Uterus (tissue), 4 donors: ENCODE results near the gene TMEM233. TPM values are rescaled to one million over a fixed set of nuclear protein-coding genes. Genes with fewer than 3 reads are reported as not detected.

Experiments
- DNase-seq, 2 donors: peaks; one replicate each; pipeline ENCODE4 v3.0.0-alpha.2; 2019 to 2020
- H3K27ac ChIP-seq, 2 donors: fragments of 200-600 bp; sonication (generic); 1 replicate in 1 of 2; 2 replicates in 1 of 2; pipeline ENCODE4 v1.5.1; 2016 to 2018
- H3K27me3 ChIP-seq, 2 donors: fragments of 200-600 bp; sonication (generic); one replicate each; pipeline ENCODE4 v1.5.1; 2018 to 2019; ENCODE audit warnings: control low read depth in 1 of 2
- H3K36me3 ChIP-seq, 2 donors: fragments of 200-600 bp; sonication (generic); one replicate each; pipeline ENCODE4 v1.5.1; 2019; ENCODE audit warnings: control low read depth in 1 of 2
- H3K4me1 ChIP-seq, 2 donors: fragments of 200-600 bp; sonication (generic); one replicate each; pipeline ENCODE4 v1.5.1; 2018 to 2019; ENCODE audit warnings: control low read depth in 1 of 2
- H3K4me3 ChIP-seq, 2 donors: fragments of 200-600 bp; sonication (generic); 1 replicate in 1 of 2; 2 replicates in 1 of 2; pipeline ENCODE4 v1.5.1; 2018 to 2019; ENCODE audit warnings: mild to moderate bottlenecking in 1 of 2
- H3K9me3 ChIP-seq, 2 donors: fragments of 200-600 bp; sonication (generic); one replicate each; pipeline ENCODE4 v1.5.1; 2019; ENCODE audit warnings: control low read depth in 1 of 2
- CTCF ChIP-seq, 4 experiments: fragments of 200-600 bp in 2 of 4; fragments of 450-650 bp in 2 of 4; sonication (generic) in 2 of 4; IDR thresholded peaks; one replicate each; pipeline ENCODE4 v1.5.1; 2016 to 2019; ENCODE audit warnings: antibody characterized with exemption in 4 of 4, mild to moderate bottlenecking in 2 of 4, moderate library complexity in 1 of 4
- POLR2A ChIP-seq, 2 donors: fragments of 450-650 bp; IDR thresholded peaks; one replicate each; pipeline ENCODE4 v1.6.1; 2016; ENCODE audit warnings: antibody characterized with exemption in 2 of 2, mild to moderate bottlenecking in 1 of 2, moderate library complexity in 1 of 2
- intact Hi-C: fragments of 100-400 bp; cut with DNase I; formaldehyde crosslinking; loops from one replicate; pipeline ENCODE4 v1.15.1; 2023; ENCODE audit warnings: low total_unique reads
- total RNA-seq, 4 donors: library from RNA; depleted of rRNA in 3 of 4; stranded (reverse); fragments of >200 nt in 3 of 4; gene quantifications; one replicate each; pipeline versions ENCODE4 v1.1.0 to v1.2.4, GENCODE V29; 2014 to 2023
- donor health status: DM: yes; HTN: yes; CAD: no.

TMEM233 gene
- total RNA-seq, 4 donors from 2014 or later: 0.21 TPM; not detected in 2

DNA sequence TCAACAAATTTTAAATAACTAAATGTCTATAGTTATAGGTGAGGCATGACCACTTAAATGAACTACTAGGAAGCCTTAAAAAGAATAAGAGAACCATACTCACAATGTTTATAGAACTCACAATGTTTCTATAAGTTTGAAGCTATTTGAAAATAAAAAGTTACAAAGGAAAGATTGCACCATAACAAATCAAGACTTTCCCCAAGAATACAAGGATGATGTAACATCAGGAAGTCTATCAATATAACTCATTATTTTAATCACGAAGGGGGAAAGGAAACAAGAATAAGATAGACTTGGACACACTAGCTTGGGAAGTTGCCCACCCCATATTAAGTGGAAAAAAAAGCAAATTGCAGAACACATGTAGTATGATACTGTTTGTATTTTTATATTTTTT, 26.9 kb downstream of the TMEM233 start:
- intact Hi-C loops: no loop called here
- no peaks in the 10 kb centered on the region for H3K9me3 ChIP-seq
- no peak for DNase-seq
- TF ChIP-seq POLR2A (IDR thresholded peaks at IDR 0.05) (no peak), CTCF (IDR thresholded peaks at IDR 0.05) (no peak)
- H3K4me1 ChIP-seq: no peaks in the 10 kb centered on the region
- no peak overlapping the region for H3K4me3 ChIP-seq
- no peaks in the 10 kb centered on the region for H3K36me3 ChIP-seq
- no peaks in the 10 kb centered on the region for H3K27me3 ChIP-seq
- no peak overlapping the region for H3K27ac ChIP-seq

DNA sequence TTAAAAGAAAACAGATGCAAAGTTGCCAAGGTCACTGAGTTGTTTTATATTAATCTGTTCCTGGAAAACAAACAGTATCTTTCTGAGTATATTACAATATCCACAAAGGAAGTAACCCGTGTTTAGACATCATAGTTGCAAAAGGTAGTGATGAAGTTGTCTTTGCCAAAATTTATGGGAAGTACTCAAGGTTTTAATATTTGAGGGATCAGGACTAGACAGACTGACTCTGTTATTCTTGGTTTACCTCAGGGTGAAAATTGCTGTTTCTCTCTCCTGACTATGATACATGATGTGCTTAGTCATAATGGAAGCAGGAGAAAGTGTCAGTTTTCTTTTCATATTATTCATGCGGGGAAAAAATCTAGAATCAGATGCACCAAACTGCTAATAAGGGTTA, 28.3 kb downstream of the TMEM233 start:
- intact Hi-C loops: no loop called here
- H3K9me3 ChIP-seq: no peaks in the 10 kb centered on the region
- no peaks in the 10 kb centered on the region for H3K4me1 ChIP-seq
- no peaks in the 10 kb centered on the region for H3K27me3 ChIP-seq
- H3K4me3 ChIP-seq: no peak overlapping the region
- no peaks in the 10 kb centered on the region for H3K36me3 ChIP-seq
- TF ChIP-seq POLR2A (IDR thresholded peaks at IDR 0.05) (no peak), CTCF (IDR thresholded peaks at IDR 0.05) (no peak)
- H3K27ac ChIP-seq: no peak overlapping the region
- no peak for DNase-seq

DNA sequence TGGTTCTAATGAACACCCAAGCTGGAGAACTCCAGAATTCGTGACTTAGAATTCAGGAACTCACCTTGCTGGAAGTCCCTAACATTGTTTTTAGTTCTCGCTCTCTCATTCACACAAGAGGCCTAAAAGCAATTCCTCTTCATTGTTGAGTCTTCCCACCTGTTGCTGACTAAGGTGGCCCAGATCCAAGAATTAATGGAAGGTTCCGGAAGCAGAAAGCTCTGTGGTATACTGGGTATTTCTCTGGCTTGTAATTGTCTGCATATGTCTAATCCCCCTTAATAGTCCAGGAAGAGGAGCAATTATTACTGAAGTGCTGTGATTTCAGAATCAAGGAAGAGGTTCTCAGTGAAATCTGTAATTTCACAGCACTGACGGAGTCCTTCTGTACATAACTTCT, 31.4 kb downstream of the TMEM233 start:
- Histone ChIP-seq H3K4me1 (no peaks in the 10 kb centered on the region), H3K9me3 (no peaks in the 10 kb centered on the region), H3K36me3 (no peaks in the 10 kb centered on the region), H3K27me3 (no peaks in the 10 kb centered on the region), H3K4me3 (no peak overlapping the region), H3K27ac (no peak overlapping the region)
- intact Hi-C loops: no loop called here
- TF ChIP-seq POLR2A (IDR thresholded peaks at IDR 0.05): no peak
- TF ChIP-seq CTCF (IDR thresholded peaks at IDR 0.05): no peak
- DNase-seq: no peak

- intact Hi-C loops: no loop called here
- Histone ChIP-seq H3K27ac (no peak overlapping the region), H3K27me3 (no peaks in the 10 kb centered on the region), H3K36me3 (no peaks in the 10 kb centered on the region), H3K4me1 (no peaks in the 10 kb centered on the region), H3K9me3 (no peaks in the 10 kb centered on the region), H3K4me3 (no peak overlapping the region)
- TF ChIP-seq POLR2A (IDR thresholded peaks at IDR 0.05) (no peak), CTCF (IDR thresholded peaks at IDR 0.05) (no peak)
- no peak for DNase-seq
Observed at GRCh38 chr12:119627019-119627643, 33.6 kb downstream of the TMEM233 start.

GRCh38 chr12:119627686-119628085, 34.1 kb downstream of the TMEM233 start:
- intact Hi-C loops: no loop called here

More at GRCh38 chr12:119627686-119628085, 34.1 kb downstream of the TMEM233 start:
- Histone ChIP-seq H3K27ac (no peak overlapping the region), H3K4me3 (no peak overlapping the region), H3K27me3 (no peaks in the 10 kb centered on the region), H3K9me3 (no peaks in the 10 kb centered on the region), H3K36me3 (no peaks in the 10 kb centered on the region), H3K4me1 (no peaks in the 10 kb centered on the region)
- DNase-seq: no peak
- TF ChIP-seq CTCF (IDR thresholded peaks at IDR 0.05) (no peak), POLR2A (IDR thresholded peaks at IDR 0.05) (no peak)
